CD14-positive monocyte (primary cell): ENCODE data around the gene SGCA. TPM values are rescaled to one million over a fixed set of nuclear protein-coding genes. Genes with fewer than 3 reads are reported as not detected.

Experiments used
- DNase-seq, 3 donors: peaks; one replicate each; pipeline ENCODE4 v3.0.0-alpha.2; 2011 to 2022
- H2AFZ ChIP-seq: 2 replicates; pipeline ENCODE4 v1.6.0; 2012; ENCODE audit warnings: mild to moderate bottlenecking, low read depth, low read length, inconsistent platforms; ENCODE audit not compliant: insufficient read depth, poor library complexity, severe bottlenecking
- H3K27ac ChIP-seq, 2 donors: 1 replicate in 1 of 2; 2 replicates in 1 of 2; pipeline ENCODE4 v1.5.1; 2012 to 2013; ENCODE audit warnings: low read length in 2 of 2, control low read depth in 1 of 2, inconsistent platforms in 1 of 2, low read depth in 1 of 2, mild to moderate bottlenecking in 1 of 2
- H3K27me3 ChIP-seq, 2 donors: one replicate each; pipeline versions ENCODE4 v1.6.0 to v1.6.1; 2011 to 2013; ENCODE audit warnings: low read length in 2 of 2; ENCODE audit not compliant: control insufficient read depth in 2 of 2, insufficient read depth in 2 of 2
- H3K36me3 ChIP-seq, 2 donors: replicated peaks in 1 of 2; 1 replicate in 1 of 2; 2 replicates in 1 of 2; pipeline versions ENCODE4 v1.5.1 to v1.6.1; 2012 to 2013; ENCODE audit warnings: low read length in 2 of 2, control low read depth in 1 of 2, inconsistent platforms in 1 of 2, mild to moderate bottlenecking in 1 of 2; ENCODE audit not compliant: insufficient read depth in 2 of 2, control insufficient read depth in 1 of 2
- H3K4me1 ChIP-seq, 2 donors: 1 replicate in 1 of 2; 2 replicates in 1 of 2; pipeline versions ENCODE4 v1.5.1 to v1.6.1; 2012 to 2013; ENCODE audit warnings: low read length in 2 of 2, control low read depth in 1 of 2, inconsistent platforms in 1 of 2, mild to moderate bottlenecking in 1 of 2, moderate library complexity in 1 of 2; ENCODE audit not compliant: insufficient read depth in 2 of 2, control insufficient read depth in 1 of 2
- H3K4me2 ChIP-seq: replicated peaks from 2 replicates; pipeline ENCODE3; 2012; ENCODE audit warnings: low read length, moderate library complexity, mild to moderate bottlenecking; ENCODE audit not compliant: poor library complexity, severe bottlenecking; ENCODE audit errors: extremely low read depth
- H3K4me3 ChIP-seq, 3 experiments: fragments of 200-600 bp in 1 of 3; sonication (generic) in 1 of 3; replicated peaks in 1 of 3; 1 replicate in 2 of 3; 2 replicates in 1 of 3; pipeline ENCODE4 v1.5.1; 2011 to 2013; ENCODE audit warnings: low read length in 3 of 3, mild to moderate bottlenecking in 3 of 3, control low read depth in 2 of 3, low read depth in 2 of 3, inconsistent platforms in 1 of 3, moderate library complexity in 1 of 3
- H3K79me2 ChIP-seq: 2 replicates; pipeline ENCODE4 v1.6.0; 2012; ENCODE audit warnings: mild to moderate bottlenecking, control low read depth, inconsistent platforms, low read length, moderate library complexity; ENCODE audit not compliant: insufficient read depth
- H3K9ac ChIP-seq: 2 replicates; pipeline ENCODE4 v1.6.0; 2017; ENCODE audit warnings: low read length, mild to moderate bottlenecking; ENCODE audit not compliant: insufficient read depth, poor library complexity, severe bottlenecking
- H3K9me3 ChIP-seq, 2 donors: replicated peaks in 1 of 2; 1 replicate in 1 of 2; 2 replicates in 1 of 2; pipeline versions ENCODE4 v1.5.1 to v1.6.1; 2012 to 2013; ENCODE audit warnings: low read length in 2 of 2, control low read depth in 1 of 2; ENCODE audit not compliant: control insufficient read depth in 1 of 2, insufficient read depth in 1 of 2
- H4K20me1 ChIP-seq: 2 replicates; pipeline ENCODE4 v1.6.0; 2012; ENCODE audit warnings: mild to moderate bottlenecking, low read length, control low read depth, moderate library complexity; ENCODE audit not compliant: insufficient read depth
- H3K27ac Mint-ChIP-seq, 7 donors: one replicate each; pipeline ENCODE4 v1.8.0; 2020; ENCODE audit warnings: mild to moderate bottlenecking in 7 of 7, mixed read lengths in 7 of 7, moderate library complexity in 6 of 7, inconsistent platforms in 2 of 7
- H3K27me3 Mint-ChIP-seq, 3 donors: one replicate each; pipeline ENCODE4 v1.8.0; 2021 to 2022; ENCODE audit warnings: low read depth in 3 of 3, mild to moderate bottlenecking in 3 of 3, mixed read lengths in 3 of 3, moderate library complexity in 3 of 3, inconsistent platforms in 1 of 3
- H3K36me3 Mint-ChIP-seq, 2 donors: one replicate each; pipeline ENCODE4 v1.8.0; 2020; ENCODE audit warnings: mixed read lengths in 2 of 2, inconsistent platforms in 1 of 2, mild to moderate bottlenecking in 1 of 2
- H3K4me1 Mint-ChIP-seq: one replicate; pipeline ENCODE4 v1.8.0; 2020; ENCODE audit warnings: mild to moderate bottlenecking, mixed read lengths
- H3K4me3 Mint-ChIP-seq, 2 donors: one replicate each; pipeline ENCODE4 v1.8.0; 2020; ENCODE audit warnings: mild to moderate bottlenecking in 2 of 2, mixed read lengths in 2 of 2, moderate library complexity in 1 of 2
- H3K9me3 Mint-ChIP-seq, 7 donors: one replicate each; pipeline ENCODE4 v1.8.0; 2020 to 2022; ENCODE audit warnings: mixed read lengths in 7 of 7, mild to moderate bottlenecking in 6 of 7, moderate library complexity in 6 of 7, inconsistent platforms in 2 of 7
- CTCF ChIP-seq: fragments of 200-600 bp; IDR thresholded peaks from one replicate; pipeline ENCODE4 v1.8.0; 2022; ENCODE audit warnings: antibody characterized with exemption, mild to moderate bottlenecking
- WGBS: methylation state at CpG from one replicate; pipeline ENCODE4 v1.1.5; 2013; ENCODE audit warnings: missing lambda C conversion rate; ENCODE audit not compliant: insufficient coverage; 5-methylcytosine and 5-hydroxymethylcytosine counted together
- intact Hi-C, 2 donors: fragments of 100-400 bp; cut with micrococcal nuclease; formaldehyde crosslinking; loops; one replicate each; pipeline versions ENCODE4 v1.15.0 to v1.15.1; 2023
- polyA plus RNA-seq, 3 donors: library from polyadenylated mRNA; depleted of rRNA in 1 of 3; unstranded in 2 of 3; stranded (reverse) in 1 of 3; fragments of 300-500 nt in 2 of 3; fragments of >200 nt in 1 of 3; fragmentation: Illumina TruSeq in 2 of 3; gene quantifications; 1 replicate in 2 of 3; 2 replicates in 1 of 3; pipeline ENCODE4 v1.2.3, GENCODE V29; 2012 to 2021

Gene SGCA
- polyA plus RNA-seq, 3 donors = 0.27 to 0.89 (median 0.53) TPM

GRCh38 chr17:50139185-50139783 is 26.5 kb upstream of the SGCA start:
- peaks cover 93 to 99% of the 10 kb centered on the region in 2 donors for H3K36me3 Mint-ChIP-seq
- intact Hi-C loops = no loop called here
- H3K27ac Mint-ChIP-seq = peak overlapping the region in 3 of 7 donors; percentile 57 to 63 (median 62)
- Histone ChIP-seq H3K36me3 (peaks cover 95 to 99% of the 10 kb centered on the region in 2 donors), H3K4me3 (no peak overlapping the region), H3K9me3 (no peaks in the 10 kb centered on the region), H2AFZ (no peak overlapping the region), H3K27ac (peak overlapping the region in 1 of 2 donors; percentile 27), H3K4me1 (peaks cover 39 to 48% of the 10 kb centered on the region in 2 donors), H3K9ac (no peak overlapping the region), H3K27me3 (no peaks in the 10 kb centered on the region), H4K20me1 (peaks cover 100% of the 10 kb centered on the region), H3K79me2 (peaks cover 57% of the 10 kb centered on the region), H3K4me2 (no peak overlapping the region)
- no peak overlapping the region for H3K4me3 Mint-ChIP-seq
- no peak for DNase-seq
- no peak for TF ChIP-seq CTCF
- H3K4me1 Mint-ChIP-seq = peaks cover 52% of the 10 kb centered on the region
- H3K27me3 Mint-ChIP-seq = peaks cover 0 to 1% (median 0%) of the 10 kb centered on the region in 3 donors
- WGBS = 93% methylated on average over 13 of the region's 15 CpGs
- peaks cover 0 to 5% (median 1%) of the 10 kb centered on the region in 7 donors for H3K9me3 Mint-ChIP-seq

GRCh38 chr17:50139950-50140885 is 25.6 kb upstream of the SGCA start:
- Mint-ChIP-seq H3K4me3 (peak overlapping the region; percentile 62 to 64), H3K27ac (peak overlapping the region; percentile 62 to 91 (median 75)), H3K9me3 (peaks cover 0 to 5% (median 1%) of the 10 kb centered on the region in 7 donors), H3K36me3 (peaks cover 98 to 100% of the 10 kb centered on the region in 2 donors), H3K27me3 (peaks cover 0 to 1% (median 0%) of the 10 kb centered on the region in 3 donors), H3K4me1 (peaks cover 61% of the 10 kb centered on the region)
- Histone ChIP-seq H3K4me2 (peak overlapping the region; percentile 67), H3K9me3 (no peaks in the 10 kb centered on the region), H3K79me2 (peaks cover 66% of the 10 kb centered on the region), H4K20me1 (peaks cover 100% of the 10 kb centered on the region), H2AFZ (no peak overlapping the region), H3K4me3 (peak overlapping the region in 1 of 3 experiments; percentile 59), H3K9ac (no peak overlapping the region), H3K27me3 (no peaks in the 10 kb centered on the region), H3K4me1 (peaks cover 49 to 58% of the 10 kb centered on the region in 2 donors), H3K27ac (peak overlapping the region in 1 of 2 donors; percentile 57), H3K36me3 (peaks cover 97 to 100% of the 10 kb centered on the region in 2 donors)
- intact Hi-C loops = loop anchor here in 1 of 2 donors (1.0 kb wide), 1 partner anchor 8 kb away; no protein-coding TSS in a partner anchor
- WGBS = 12% methylated on average over 10 of the region's 19 CpGs
- TF ChIP-seq CTCF = peak; percentile 93
- peak; percentile 70 to 81 (median 76) for DNase-seq
